ENCODE measurements around the gene PAIP2B.

The PAIP2B gene

DNA sequence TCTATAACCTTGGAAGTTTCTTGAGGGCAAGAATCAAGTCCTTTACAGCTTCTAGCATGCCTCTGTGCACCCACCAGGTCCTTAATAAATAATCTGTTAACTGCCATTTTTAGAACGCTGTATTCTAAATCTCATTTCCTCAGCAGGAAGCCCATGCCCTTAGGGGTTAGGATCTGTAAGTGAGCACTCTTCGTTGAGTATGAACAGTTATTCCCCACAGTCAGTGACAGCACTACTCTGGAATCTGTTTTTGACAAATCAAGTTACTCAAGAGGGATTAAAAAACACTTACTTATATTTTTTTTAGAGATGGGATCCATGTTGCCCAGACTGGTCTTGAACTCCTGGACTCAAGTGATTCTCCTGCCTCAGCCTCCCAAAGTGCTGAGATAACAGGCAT is 14.6 kb downstream of the PAIP2B start:
- H3K4me3 ChIP-seq (ENCODE audit: low read depth, low read length): no peak overlapping the region
- TF ChIP-seq, protein P1, sequence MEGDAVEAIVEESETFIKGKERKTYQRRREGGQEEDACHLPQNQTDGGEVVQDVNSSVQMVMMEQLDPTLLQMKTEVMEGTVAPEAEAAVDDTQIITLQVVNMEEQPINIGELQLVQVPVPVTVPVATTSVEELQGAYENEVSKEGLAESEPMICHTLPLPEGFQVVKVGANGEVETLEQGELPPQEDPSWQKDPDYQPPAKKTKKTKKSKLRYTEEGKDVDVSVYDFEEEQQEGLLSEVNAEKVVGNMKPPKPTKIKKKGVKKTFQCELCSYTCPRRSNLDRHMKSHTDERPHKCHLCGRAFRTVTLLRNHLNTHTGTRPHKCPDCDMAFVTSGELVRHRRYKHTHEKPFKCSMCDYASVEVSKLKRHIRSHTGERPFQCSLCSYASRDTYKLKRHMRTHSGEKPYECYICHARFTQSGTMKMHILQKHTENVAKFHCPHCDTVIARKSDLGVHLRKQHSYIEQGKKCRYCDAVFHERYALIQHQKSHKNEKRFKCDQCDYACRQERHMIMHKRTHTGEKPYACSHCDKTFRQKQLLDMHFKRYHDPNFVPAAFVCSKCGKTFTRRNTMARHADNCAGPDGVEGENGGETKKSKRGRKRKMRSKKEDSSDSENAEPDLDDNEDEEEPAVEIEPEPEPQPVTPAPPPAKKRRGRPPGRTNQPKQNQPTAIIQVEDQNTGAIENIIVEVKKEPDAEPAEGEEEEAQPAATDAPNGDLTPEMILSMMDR (IDR thresholded peaks at IDR 0.05): no peak
- H3K9me3 ChIP-seq (ENCODE audit: control insufficient read depth, low read length): no peaks in the 10 kb centered on the region
- no peaks in the 10 kb centered on the region for H3K4me1 ChIP-seq
- H3K27me3 ChIP-seq (ENCODE audit: control insufficient read depth, insufficient read depth, low read length): no peaks in the 10 kb centered on the region
- no peak overlapping the region for H2AFZ ChIP-seq
- no peak overlapping the region for H3K27ac ChIP-seq
- no peak overlapping the region for H3K9ac ChIP-seq
- H3K36me3 ChIP-seq (ENCODE audit: control insufficient read depth, insufficient read depth, low read length): no peaks in the 10 kb centered on the region
- no peak overlapping the region for H3K4me2 ChIP-seq (ENCODE audit: low read length)
- H3K79me2 ChIP-seq: no peaks in the 10 kb centered on the region

DNA sequence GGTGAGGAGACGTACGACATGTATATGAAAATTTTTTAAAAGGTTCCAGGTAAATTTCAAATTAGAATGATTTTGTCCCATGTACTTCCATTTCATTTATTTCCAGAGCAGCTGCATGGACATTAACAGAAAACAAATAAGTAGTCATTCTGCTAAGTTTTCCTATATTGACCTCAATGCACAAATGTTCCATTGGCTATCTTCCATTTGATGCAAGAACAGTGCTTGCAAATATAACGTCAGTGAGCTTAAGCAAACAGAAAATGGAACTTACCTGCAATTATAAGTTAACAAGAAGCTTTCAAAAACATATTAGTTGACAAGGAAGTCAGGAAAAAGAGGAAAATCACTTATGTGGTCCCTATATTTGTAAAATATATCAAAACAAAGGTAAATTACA is 16.6 kb downstream of the PAIP2B start:
- no peak overlapping the region for H3K4me2 ChIP-seq (ENCODE audit: low read length)
- no peaks in the 10 kb centered on the region for H3K79me2 ChIP-seq
- H3K9ac ChIP-seq: no peak overlapping the region
- H3K27ac ChIP-seq: no peak overlapping the region
- no peak overlapping the region for H3K4me3 ChIP-seq (ENCODE audit: low read depth, low read length)
- no peaks in the 10 kb centered on the region for H3K4me1 ChIP-seq
- H3K9me3 ChIP-seq (ENCODE audit: control insufficient read depth, low read length): no peaks in the 10 kb centered on the region
- H2AFZ ChIP-seq: no peak overlapping the region
- no peaks in the 10 kb centered on the region for H3K36me3 ChIP-seq (ENCODE audit: control insufficient read depth, insufficient read depth, low read length)
- TF ChIP-seq, protein P1 (IDR thresholded peaks at IDR 0.05): no peak
- H3K27me3 ChIP-seq (ENCODE audit: control insufficient read depth, insufficient read depth, low read length): no peaks in the 10 kb centered on the region

DNA sequence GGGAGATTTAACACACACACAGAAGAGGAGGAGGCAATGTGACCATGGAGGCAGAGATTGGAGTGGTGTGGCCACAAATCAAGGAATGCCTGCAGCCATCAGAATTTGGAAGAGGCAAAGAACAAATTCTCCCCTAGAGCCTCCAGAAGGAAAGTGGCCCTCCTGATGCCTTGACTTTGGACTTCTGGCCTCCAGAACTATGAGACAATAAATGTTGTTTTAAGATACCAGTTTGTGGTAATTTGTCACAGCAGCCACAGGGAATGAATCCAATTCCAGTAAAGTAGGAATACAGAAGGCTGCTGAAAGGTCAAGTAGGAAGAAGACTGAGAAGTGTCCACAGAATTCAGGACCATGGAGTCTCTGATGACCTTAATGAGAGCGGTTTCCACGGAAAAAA is 18.1 kb downstream of the PAIP2B start:
- H3K36me3 ChIP-seq (ENCODE audit: control insufficient read depth, insufficient read depth, low read length): no peaks in the 10 kb centered on the region
- H3K9ac ChIP-seq: no peak overlapping the region
- no peaks in the 10 kb centered on the region for H3K27me3 ChIP-seq (ENCODE audit: control insufficient read depth, insufficient read depth, low read length)
- no peak overlapping the region for H3K4me2 ChIP-seq (ENCODE audit: low read length)
- no peaks in the 10 kb centered on the region for H3K79me2 ChIP-seq
- TF ChIP-seq, protein P1 (IDR thresholded peaks at IDR 0.05): no peak
- no peak overlapping the region for H3K4me3 ChIP-seq (ENCODE audit: low read depth, low read length)
- no peak overlapping the region for H3K27ac ChIP-seq
- no peak overlapping the region for H2AFZ ChIP-seq
- no peaks in the 10 kb centered on the region for H3K9me3 ChIP-seq (ENCODE audit: control insufficient read depth, low read length)
- H3K4me1 ChIP-seq: no peaks in the 10 kb centered on the region

DNA sequence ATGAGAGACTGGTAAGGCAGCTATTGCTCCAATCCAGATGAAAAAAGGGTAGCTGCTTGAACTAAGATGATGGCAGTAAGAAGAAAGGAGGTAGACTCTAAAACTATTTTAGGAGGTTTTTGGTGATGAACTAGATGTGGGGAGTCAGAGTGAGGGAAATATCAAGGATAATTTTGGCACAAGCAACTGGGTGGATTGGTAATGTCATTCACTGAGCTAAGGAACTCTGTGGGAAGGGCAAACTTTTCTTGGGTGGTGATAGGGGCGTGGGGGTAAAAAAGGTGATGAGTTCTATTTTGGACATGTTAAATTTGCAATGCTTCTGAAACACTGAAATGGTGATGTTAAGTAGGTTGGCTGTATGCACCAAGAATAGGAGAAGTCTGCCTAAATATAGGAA is 19.3 kb downstream of the PAIP2B start:
- Histone ChIP-seq H3K27me3 (ENCODE audit: control insufficient read depth, insufficient read depth, low read length) (no peaks in the 10 kb centered on the region), H3K4me1 (no peaks in the 10 kb centered on the region)

DNA sequence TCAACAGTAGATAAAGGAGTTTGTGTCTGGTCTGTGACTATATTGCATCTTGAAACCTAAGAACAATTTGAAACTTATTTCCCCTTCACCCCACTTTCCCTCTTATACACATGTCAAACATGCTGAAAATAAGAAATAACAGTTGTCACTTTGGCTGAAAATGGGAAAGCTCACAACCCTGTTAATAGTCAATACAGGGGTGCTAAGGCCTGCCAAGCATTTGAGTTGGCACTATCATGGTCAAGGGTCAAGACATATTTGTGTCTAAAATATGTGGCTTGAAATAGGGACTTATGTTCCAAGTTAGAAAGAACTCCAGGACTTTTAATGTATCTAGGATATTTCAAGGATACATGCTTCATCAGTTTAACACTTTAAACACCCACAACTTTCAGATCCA is 20.6 kb downstream of the PAIP2B start:
- Histone ChIP-seq H3K4me2 (ENCODE audit: low read length) (no peak overlapping the region), H3K4me1 (no peaks in the 10 kb centered on the region), H3K9me3 (ENCODE audit: control insufficient read depth, low read length) (no peaks in the 10 kb centered on the region), H3K36me3 (ENCODE audit: control insufficient read depth, insufficient read depth, low read length) (no peaks in the 10 kb centered on the region), H2AFZ (no peak overlapping the region), H3K27ac (no peak overlapping the region), H3K4me3 (ENCODE audit: low read depth, low read length) (no peak overlapping the region), H3K79me2 (no peaks in the 10 kb centered on the region), H3K9ac (no peak overlapping the region), H3K27me3 (ENCODE audit: control insufficient read depth, insufficient read depth, low read length) (no peaks in the 10 kb centered on the region)
- TF ChIP-seq, protein P1 (IDR thresholded peaks at IDR 0.05): no peak

More for the DNA sequence above, 19.3 kb downstream of the PAIP2B start:
- no peak overlapping the region for H3K4me3 ChIP-seq (ENCODE audit: low read depth, low read length)
- H3K4me2 ChIP-seq (ENCODE audit: low read length): no peak overlapping the region
- H3K27ac ChIP-seq: no peak overlapping the region
- H3K79me2 ChIP-seq: no peaks in the 10 kb centered on the region
- no peaks in the 10 kb centered on the region for H3K9me3 ChIP-seq (ENCODE audit: control insufficient read depth, low read length)
- no peaks in the 10 kb centered on the region for H3K36me3 ChIP-seq (ENCODE audit: control insufficient read depth, insufficient read depth, low read length)
- H2AFZ ChIP-seq: no peak overlapping the region
- TF ChIP-seq, protein P1 (IDR thresholded peaks at IDR 0.05): no peak
- no peak overlapping the region for H3K9ac ChIP-seq
